NCI-H1436 treated with DMSO at 0.1 percent for 48 hours (cell line): ENCODE measurements around the gene CACNA1D.

ENCODE experiments used
- DNase-seq: peaks from one replicate; lab custom pipeline; 2025; lab: John Stamatoyannopoulos, UW

CACNA1D gene

GRCh38 chr3:53787016-53787415, 292.6 kb downstream of the CACNA1D start:
- no peak for DNase-seq

GRCh38 chr3:53788038-53788437, 293.6 kb downstream of the CACNA1D start:
- no peak for DNase-seq

- no peak for DNase-seq
These were observed 295.0 kb downstream of the CACNA1D start for GRCh38 chr3:53789459-53789858.

GRCh38 chr3:53790470-53790869, 296.1 kb downstream of the CACNA1D start:
- DNase-seq: no peak

- DNase-seq: no peak
These were observed 296.9 kb downstream of the CACNA1D start for GRCh38 chr3:53791317-53791716.

- no peak for DNase-seq
These were observed 298.5 kb downstream of the CACNA1D start for GRCh38 chr3:53792866-53793265.

GRCh38 chr3:53794597-53794996, 300.2 kb downstream of the CACNA1D start:
- DNase-seq: no peak

GRCh38 chr3:53795176-53795575, 300.8 kb downstream of the CACNA1D start:
- no peak for DNase-seq

- DNase-seq: no peak
These were observed 301.6 kb downstream of the CACNA1D start for GRCh38 chr3:53795789-53796560.

- no peak for DNase-seq
These were observed 303.7 kb downstream of the CACNA1D start for GRCh38 chr3:53798144-53798543.

GRCh38 chr3:53799338-53799865, 305.0 kb downstream of the CACNA1D start:
- DNase-seq: no peak

GRCh38 chr3:53800041-53800906, 305.9 kb downstream of the CACNA1D start:
- no peak for DNase-seq

- DNase-seq: no peak
These were observed 306.9 kb downstream of the CACNA1D start for GRCh38 chr3:53801319-53801718.

GRCh38 chr3:53802256-53802880, 308.0 kb downstream of the CACNA1D start:
- DNase-seq: no peak

GRCh38 chr3:53803124-53803815, 308.9 kb downstream of the CACNA1D start:
- no peak for DNase-seq

- no peak for DNase-seq
These were observed 309.6 kb downstream of the CACNA1D start for GRCh38 chr3:53803816-53804695.

- DNase-seq: no peak
These were observed 310.5 kb downstream of the CACNA1D start for GRCh38 chr3:53804697-53805462.

GRCh38 chr3:53805463-53806159, 311.2 kb downstream of the CACNA1D start:
- DNase-seq: no peak
